Activated T-helper 9 cell treated with anti-CD3 and anti-CD28 coated beads, Interleukin-2, amount 50 U/mL, for 16 hours (primary cell): ENCODE measurements around the gene PRKCE.
"Not testable (repeated sequence)": the region's sequence is repeated elsewhere in the genome, so short reads cannot be mapped to it uniquely, and the experiment has no call there.

Experiments
- DNase-seq: peaks from one replicate; pipeline ENCODE4 v3.0.0-alpha.2; 2020; ENCODE audit warnings: low read depth

Gene PRKCE

GRCh38 chr2:45837812-45838341 is 186.4 kb downstream of the PRKCE start:
- no peak for DNase-seq

DNA sequence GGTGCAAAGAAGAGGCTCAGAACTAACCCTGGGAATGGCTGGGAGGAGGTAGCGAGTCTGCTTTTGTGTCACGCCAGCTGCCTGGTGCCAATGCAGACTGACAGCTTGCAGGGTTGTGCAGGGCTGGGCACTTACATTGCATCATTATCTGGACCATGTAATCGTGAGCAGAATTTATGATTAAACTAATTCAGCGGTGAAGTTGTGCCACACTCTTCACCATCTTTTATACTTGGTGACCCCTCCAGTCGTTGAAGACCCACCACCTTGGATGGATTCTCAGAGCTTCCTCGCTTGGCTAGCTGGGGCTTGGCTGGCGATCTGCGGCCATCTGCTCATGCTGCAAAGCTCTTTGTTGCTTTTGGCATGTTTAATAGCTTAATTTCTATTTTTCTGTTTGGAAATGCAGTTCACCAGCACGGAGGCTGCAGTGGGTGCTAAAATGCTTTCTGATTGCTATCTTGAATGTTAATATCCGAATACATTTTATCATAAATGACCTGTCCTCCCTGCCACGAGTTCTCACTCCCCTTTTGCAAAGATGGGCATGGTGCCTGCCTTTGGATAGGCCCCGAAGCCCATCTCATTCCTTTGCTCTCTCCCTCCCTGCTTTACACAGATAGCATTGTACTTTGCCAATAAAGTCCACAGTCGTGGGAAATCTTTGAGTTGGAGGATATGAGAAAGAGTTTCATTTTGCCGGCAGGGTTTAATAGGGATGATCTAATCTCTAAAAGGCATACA is 188.2 kb downstream of the PRKCE start:
- DNase-seq: no peak

DNA sequence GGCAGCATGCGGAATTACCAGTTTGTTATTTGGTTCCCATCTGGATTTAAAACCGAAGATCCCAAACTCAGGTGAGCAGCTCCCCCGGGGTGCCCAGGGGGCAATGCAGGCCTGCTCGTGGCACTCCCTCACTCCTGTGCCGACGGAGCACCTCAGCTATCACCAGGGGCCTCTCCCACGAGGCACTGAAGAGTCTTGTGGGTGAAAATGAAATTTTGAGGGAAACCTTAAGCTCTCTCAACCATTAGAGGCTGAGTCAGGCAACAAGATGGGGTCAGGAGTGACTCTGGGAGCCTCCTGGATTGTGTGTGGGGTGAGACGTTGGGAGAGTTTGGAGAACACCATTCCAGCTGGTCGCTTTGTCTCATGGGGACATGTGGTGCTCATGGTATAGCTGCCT is 189.0 kb downstream of the PRKCE start:
- DNase-seq: no peak

DNA sequence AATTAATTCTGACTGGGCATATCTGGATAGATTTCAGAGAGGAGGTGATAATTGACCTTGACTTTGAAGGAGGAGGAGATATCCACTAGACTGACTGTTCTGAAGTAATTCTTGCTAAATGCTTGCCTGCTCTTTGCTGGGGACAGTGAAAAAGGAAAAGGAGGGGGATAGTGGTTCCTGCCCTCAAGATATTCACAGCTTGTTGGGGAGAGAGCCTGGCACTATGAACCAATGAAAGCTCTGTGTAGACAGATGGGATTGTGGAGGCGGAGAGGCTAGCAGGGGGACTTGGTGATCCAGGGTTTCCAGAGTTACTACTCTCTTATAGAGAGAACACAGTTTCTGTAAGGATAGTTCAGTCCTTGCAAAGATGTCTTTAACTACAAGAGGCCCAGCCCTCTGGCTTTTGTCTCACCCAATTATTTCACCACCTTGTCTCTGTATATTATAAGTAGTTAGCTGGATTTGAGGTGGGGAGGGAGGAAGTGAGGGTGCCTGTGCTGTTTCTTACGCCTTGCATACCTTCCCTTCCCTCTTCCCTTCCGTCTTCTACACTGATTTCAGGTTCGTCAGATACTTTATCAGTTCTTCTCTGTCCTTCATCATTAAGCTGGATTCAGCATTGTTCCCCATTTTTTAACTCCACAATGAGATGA is 190.4 kb downstream of the PRKCE start:
- DNase-seq: no peak

GRCh38 chr2:45843136-45843535 is 191.7 kb downstream of the PRKCE start:
- no peak for DNase-seq

DNA sequence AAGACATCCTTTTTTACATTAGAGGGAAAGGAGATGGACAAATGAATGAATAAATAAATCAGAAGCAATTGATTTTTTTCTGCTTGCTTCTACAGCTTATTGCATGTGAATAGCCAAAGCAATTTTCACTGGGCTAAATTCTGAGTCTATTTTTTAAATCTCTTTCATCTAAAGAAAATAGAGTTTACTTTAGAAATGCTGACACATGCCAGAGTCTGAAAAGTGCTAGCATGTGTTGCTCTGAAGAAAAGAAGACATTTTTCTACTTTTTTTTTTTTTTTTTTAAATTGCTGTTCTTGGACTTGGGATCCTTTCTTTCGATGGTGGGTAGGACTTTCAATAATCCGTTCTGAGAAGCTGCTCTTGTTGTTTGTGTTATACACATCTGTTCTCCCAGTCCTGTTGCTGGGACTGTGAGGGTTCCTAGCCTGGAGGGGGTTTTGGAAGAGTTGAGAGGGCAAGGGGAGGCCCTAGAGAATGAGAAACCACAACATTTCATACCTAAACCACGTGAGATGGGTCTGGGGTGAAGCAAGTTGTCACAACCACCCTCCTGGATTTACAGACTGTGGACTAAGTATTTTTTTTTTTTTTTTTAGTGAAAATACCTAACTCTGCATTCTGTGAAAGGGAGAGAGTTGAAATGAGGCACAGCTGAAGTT is 193.5 kb downstream of the PRKCE start:
- no peak for DNase-seq

GRCh38 chr2:45845566-45845965 is 194.1 kb downstream of the PRKCE start:
- no peak for DNase-seq

DNA sequence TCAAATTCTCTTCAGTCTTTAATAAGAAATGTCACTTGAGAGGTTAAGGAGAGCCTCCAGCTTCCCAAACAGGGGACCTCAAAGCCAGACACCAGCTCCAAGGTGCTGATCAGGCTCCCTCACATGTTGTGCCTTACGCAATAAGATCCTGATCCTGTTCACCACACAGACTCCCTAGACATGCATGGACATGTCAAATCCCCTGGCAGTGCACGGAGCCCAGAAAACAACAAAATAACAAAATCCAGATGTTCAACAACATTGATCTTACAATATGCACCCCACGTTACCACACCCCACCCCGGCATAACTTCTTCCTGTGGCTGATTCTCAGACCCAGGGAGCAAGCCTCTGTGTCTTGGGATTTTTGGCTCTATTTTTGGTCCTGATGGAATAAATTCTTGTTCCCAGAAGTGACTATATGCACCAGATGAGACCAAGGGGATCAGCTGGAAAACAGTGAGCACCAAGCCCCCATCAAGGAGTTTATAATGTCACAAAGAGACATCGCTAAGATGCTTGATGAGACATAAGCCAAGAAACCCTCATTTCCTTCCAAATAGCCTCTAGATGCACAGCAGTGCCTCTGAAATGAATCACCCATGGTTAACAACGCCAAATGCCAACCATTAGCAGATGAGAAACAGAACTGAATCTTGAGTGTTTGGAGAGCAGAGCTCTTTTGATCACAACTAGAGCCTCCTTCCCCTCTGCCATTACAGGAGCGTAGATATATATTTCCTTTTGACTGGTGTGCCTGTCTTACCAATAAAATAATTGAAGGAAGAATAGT is 198.2 kb downstream of the PRKCE start:
- DNase-seq: no peak

GRCh38 chr2:45850558-45850957 is 199.1 kb downstream of the PRKCE start:
- no peak for DNase-seq

- no peak for DNase-seq
Observed at GRCh38 chr2:45851111-45851510, 199.6 kb downstream of the PRKCE start.

DNA sequence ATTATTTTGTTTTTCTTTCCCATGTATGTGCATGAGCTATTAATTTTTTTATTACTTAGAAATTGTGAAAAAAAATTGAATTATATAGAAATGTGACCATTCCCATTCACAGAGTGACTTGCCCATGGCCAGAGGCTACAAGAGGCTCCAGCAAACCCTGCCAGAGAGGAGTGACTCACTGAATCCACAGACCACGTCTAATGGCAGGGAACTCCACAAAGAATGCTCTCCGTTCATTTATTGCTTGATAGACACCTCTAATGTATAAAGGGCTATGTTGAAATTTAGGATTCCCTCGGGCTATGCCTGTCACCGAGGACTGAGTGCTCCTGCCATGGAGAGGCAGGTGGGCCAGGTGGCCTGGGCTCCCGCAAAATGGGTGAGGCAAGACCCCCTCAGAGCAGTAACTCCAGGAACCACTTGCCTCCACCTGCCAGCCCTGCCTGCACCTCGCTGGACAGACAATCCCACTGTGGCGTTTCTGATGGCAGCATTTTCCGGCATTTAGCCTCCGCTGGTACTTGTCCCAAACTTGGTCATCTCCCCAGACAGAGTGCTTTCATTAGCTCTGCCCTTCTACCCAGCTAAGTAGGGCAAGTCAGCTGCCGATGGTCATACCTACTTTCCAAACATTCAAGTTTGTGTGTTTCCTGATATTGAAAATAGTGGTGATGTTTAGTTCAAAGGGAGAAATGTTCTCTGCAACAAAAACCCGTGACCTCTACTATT is 200.3 kb downstream of the PRKCE start:
- DNase-seq: no peak

DNA sequence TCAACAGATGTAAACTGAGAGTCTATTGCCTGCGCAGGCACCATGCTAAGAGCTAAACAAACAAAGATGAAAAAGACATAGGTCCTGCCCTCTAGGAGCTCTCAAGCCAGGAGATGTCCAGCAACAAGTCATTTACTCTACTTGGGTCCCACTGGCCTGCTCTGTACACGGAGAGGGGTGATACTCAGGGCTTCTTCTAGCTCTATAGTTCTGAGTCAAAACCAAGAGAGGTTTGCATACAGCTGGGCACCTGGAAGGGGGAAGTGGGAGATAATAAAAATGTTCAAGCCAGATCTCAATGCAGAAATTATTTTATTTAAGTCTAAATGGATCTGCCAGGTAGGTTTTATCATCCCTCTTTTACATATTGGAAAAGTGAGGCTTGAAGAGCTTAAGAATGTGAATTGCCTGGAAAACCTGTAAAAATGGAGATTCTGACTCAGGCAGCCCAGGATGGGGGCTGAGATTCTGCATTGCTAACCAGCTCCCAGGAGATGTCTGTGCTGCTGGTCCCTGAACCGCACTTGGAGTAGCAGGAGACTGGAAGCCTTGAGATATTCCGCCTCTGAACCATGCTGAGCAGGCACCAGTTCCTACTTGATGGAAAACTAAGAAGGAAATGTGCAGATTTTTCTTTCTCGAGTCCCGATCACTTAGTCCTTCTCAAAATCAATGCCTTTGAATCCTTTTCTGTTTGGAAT is 201.1 kb downstream of the PRKCE start:
- DNase-seq: no peak

DNA sequence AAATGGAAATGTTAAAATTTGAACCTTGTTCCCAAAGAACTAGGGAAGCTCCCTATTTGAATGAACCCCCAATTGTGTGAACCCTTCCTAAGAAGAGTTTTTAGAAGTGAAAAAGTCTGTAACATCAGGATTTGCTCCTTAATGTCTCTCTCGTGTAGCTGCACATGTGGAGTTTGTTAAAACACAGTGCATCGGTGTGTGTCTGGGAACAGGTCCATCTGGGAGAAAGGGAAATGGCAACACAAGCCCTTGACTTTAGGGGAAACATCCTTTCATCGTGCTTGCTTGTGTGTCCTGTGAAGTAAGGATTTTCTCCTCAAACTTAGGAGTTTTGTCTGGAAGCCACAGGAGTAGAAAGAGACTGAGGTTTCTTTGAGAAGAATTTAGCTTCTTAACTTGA is 203.9 kb downstream of the PRKCE start:
- DNase-seq: no peak

- DNase-seq: no peak
Observed at GRCh38 chr2:45856391-45857274, 205.2 kb downstream of the PRKCE start.

GRCh38 chr2:45857275-45857609 is 205.8 kb downstream of the PRKCE start:
- no peak for DNase-seq

DNA sequence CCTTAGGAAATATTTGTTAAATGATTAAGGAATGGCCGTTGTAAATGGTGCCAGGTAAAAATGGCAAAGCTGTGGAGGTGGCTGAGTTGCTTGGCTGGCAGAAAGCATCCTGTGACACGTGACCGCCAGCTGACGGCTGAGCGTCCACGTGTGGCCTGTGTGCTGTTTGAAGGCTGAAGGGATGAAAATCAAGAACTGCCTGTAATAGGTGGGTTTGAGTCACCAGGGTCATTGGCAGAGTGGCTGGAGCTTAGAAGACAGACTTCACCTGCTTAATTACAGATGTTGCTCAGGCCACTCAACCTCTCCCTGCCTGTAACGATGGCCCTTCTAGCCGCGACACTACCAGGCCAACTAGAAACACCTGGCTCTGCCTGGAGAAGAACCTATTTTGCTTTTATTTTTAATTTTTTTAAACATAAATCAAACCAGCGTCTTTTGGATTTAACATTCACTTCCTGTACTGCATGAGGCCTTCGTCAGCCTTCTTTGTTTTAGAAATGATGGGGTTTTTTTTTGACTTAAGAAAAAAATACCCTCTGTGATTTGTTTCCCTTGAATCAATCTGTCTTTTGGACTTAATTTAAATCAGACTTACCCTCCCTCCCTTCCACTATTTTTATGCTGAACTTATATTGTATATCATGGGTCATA is 206.5 kb downstream of the PRKCE start:
- DNase-seq: no peak

GRCh38 chr2:45858872-45859271 is 207.4 kb downstream of the PRKCE start:
- DNase-seq: not testable (repeated sequence)

DNA sequence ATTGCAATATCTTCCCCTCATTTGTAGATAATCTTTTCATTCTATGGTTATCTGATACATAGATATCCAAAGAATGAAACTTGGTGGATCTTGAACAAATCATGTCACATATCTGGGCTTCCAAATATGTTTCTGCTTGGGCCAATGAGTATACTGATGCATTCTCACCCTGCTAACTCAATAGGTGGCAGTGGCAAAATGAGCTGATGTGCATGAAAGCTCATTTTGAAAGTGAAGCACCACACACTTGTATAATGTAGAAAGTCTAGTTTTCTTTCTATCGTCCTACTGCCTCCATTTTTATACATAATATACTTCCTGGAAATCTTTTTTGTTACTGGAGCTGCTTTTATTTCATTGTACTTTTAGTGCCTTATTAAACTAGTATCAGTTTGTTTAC is 208.2 kb downstream of the PRKCE start:
- no peak for DNase-seq
